HepG2 (cell line): ENCODE results near the gene CLEC4M. TPM values are rescaled to one million over a fixed set of nuclear protein-coding genes. Genes with fewer than 3 reads are reported as not detected.
"Not testable (repeated sequence)": the region's sequence is repeated elsewhere in the genome, so short reads cannot be mapped to it uniquely, and the experiment has no call there.

ENCODE experiments used
- ATAC-seq: fragments of 200-7000 bp; cut with Tn5 transposase; 3 replicates; pipeline ENCODE4 v1.9.1; 2020; ENCODE audit warnings: mild to moderate bottlenecking, moderate library complexity
- BruUV-seq: library from RNA; stranded (reverse); fragments of 400-500 nt; replicated peaks from 2 replicates; lab custom pipeline; 2021; lab: Mats Ljungman, UMichigan
- CTCF ChIA-PET: fragments of 300-600 bp; formaldehyde crosslinking; extraction: SDS; loops from one replicate; lab custom pipeline; 2021; ENCODE audit warnings: low total read pairs, inconsistent platforms, low intra/inter-chr PET ratio; lab: Yijun Ruan, JAX
- POLR2A ChIA-PET: fragments of 350-600 bp; sonication (Branson Sonifier 250); formaldehyde crosslinking; loops from one replicate; lab custom pipeline; 2020; ENCODE audit warnings: antibody characterized with exemption, inconsistent platforms; lab: Yijun Ruan, JAX
- DNase-seq: peaks from one replicate; pipeline ENCODE4 v3.0.0-alpha.2; 2015; ENCODE audit warnings: low spot score
- FAIRE-seq: peaks from 3 replicates; lab custom pipeline; 2011; peaks lifted over from hg19 to GRCh38; lab: Jason Lieb, UNC
- H2AFZ ChIP-seq: one replicate; pipeline ENCODE4 v1.6.1; 2011; ENCODE audit warnings: low read length, inconsistent platforms
- H3K27ac ChIP-seq: fragments of 300-600 bp; 3 replicates; pipeline ENCODE4 v1.8.0; 2011; ENCODE audit warnings: mixed run types, mild to moderate bottlenecking, mixed read lengths, low read length, inconsistent platforms; ENCODE audit not compliant: insufficient read depth; ENCODE audit errors: extremely low read length
- H3K27me3 ChIP-seq, 2 experiments: fragments of 200-600 bp in 1 of 2; 2 replicates in 1 of 2; 3 replicates in 1 of 2; pipeline versions ENCODE4 v1.6.0 to v1.8.0; 2011; ENCODE audit warnings: low read length in 2 of 2, mild to moderate bottlenecking in 2 of 2, moderate library complexity in 2 of 2, inconsistent platforms in 1 of 2; ENCODE audit not compliant: insufficient read depth in 2 of 2, control insufficient read depth in 1 of 2
- H3K36me3 ChIP-seq, 2 experiments: fragments of 200-600 bp in 1 of 2; replicated peaks in 1 of 2; 2 replicates in 1 of 2; 3 replicates in 1 of 2; pipeline versions ENCODE4 v1.5.1 to v1.8.0; 2011; ENCODE audit warnings: low read length in 2 of 2, inconsistent platforms in 1 of 2; ENCODE audit not compliant: insufficient read depth in 2 of 2, control insufficient read depth in 1 of 2
- H3K4me1 ChIP-seq: 2 replicates; pipeline ENCODE4 v1.5.1; 2012; ENCODE audit warnings: low read length, inconsistent platforms; ENCODE audit not compliant: insufficient read depth
- H3K4me2 ChIP-seq: 2 replicates; pipeline ENCODE4 v1.6.0; 2011; ENCODE audit warnings: low read depth, low read length, inconsistent platforms
- H3K4me3 ChIP-seq, 3 experiments: fragments of 200-600 bp in 1 of 3; sonication (generic), shearing (Covaris generic) in 1 of 3; replicated peaks in 1 of 3; 2 replicates each; pipeline ENCODE4 v1.5.1; 2011 to 2016; ENCODE audit warnings: low read length in 3 of 3, inconsistent platforms in 2 of 3, low read depth in 2 of 3, mild to moderate bottlenecking in 2 of 3, control low read depth in 1 of 3, mixed read lengths in 1 of 3; ENCODE audit not compliant: insufficient read depth in 1 of 3
- H3K79me2 ChIP-seq: one replicate; pipeline ENCODE4 v1.6.1; 2011; ENCODE audit warnings: low read length, inconsistent platforms; ENCODE audit not compliant: insufficient read depth
- H3K9ac ChIP-seq: 2 replicates; pipeline ENCODE4 v1.6.0; 2011; ENCODE audit warnings: mild to moderate bottlenecking, low read depth, low read length, inconsistent platforms; ENCODE audit not compliant: insufficient read depth
- H3K9me3 ChIP-seq: 2 replicates; pipeline ENCODE4 v1.5.1; 2012; ENCODE audit warnings: mild to moderate bottlenecking, low read length
- H4K20me1 ChIP-seq: 2 replicates; pipeline ENCODE4 v1.6.0; 2011; ENCODE audit warnings: inconsistent platforms, mild to moderate bottlenecking, low read length, moderate library complexity; ENCODE audit not compliant: insufficient read depth
- DRAP1 ChIP-seq: IDR thresholded peaks from 2 replicates; pipeline ENCODE4 v1.6.1; 2016; ENCODE audit warnings: missing genetic modification reagents, missing compliant biosample characterization
- RXRB ChIP-seq: IDR thresholded peaks from 2 replicates; pipeline ENCODE4 v1.6.1; 2016; ENCODE audit warnings: borderline replicate concordance, missing genetic modification reagents, missing compliant biosample characterization
- ZNF407 ChIP-seq: sonication (generic); formaldehyde crosslinking; IDR thresholded peaks from one replicate; pipeline ENCODE4 v1.5.1; 2020; ENCODE audit warnings: mild to moderate bottlenecking, missing genetic modification reagents; ENCODE audit errors: not compliant biosample characterization
- WGBS: methylation state at CpG from one replicate; pipeline ENCODE4 v1.1.6; 2017; ENCODE audit warnings: low lambda C conversion rate; 5-methylcytosine and 5-hydroxymethylcytosine counted together
- in situ Hi-C: cut with HindIII; loops from 2 replicates; pipeline ENCODE4 v1.10.0; 2017; ENCODE audit warnings: low pct_unique_long_range_greater_than_20kb; ENCODE audit not compliant: extremely low pct_ligation_motif_present
- intact Hi-C: fragments of 100-400 bp; cut with micrococcal nuclease; formaldehyde crosslinking; loops from one replicate; pipeline ENCODE4 v1.10.0; 2022; ENCODE audit not compliant: unreplicated experiment
- polyA plus RNA-seq, 8 experiments: library from polyadenylated mRNA; depleted of rRNA in 3 of 8; stranded (reverse) in 7 of 8; unstranded in 1 of 8; fragments of >200 nt; fragmentation: Illumina TruSeq in 4 of 8; extraction: Trizol in 4 of 8; gene quantifications; 2 replicates each; pipeline versions ENCODE4 v1.2.1 to v1.2.3, GENCODE V29; 2011 to 2016; ENCODE audit warnings: low read depth in 4 of 8, missing spikeins in 1 of 8, mixed read lengths in 1 of 8; ENCODE audit not compliant: insufficient read depth in 1 of 8
- total RNA-seq, 5 experiments: library from RNA; depleted of rRNA; stranded (reverse); fragments of >200 nt; fragmentation: Illumina TruSeq; extraction: Trizol; gene quantifications; 2 replicates each; pipeline ENCODE4 v1.2.3, GENCODE V29; 2016; ENCODE audit warnings: low read depth in 1 of 5

The CLEC4M gene
- total and polyA plus RNA-seq, 2 of the 13 experiments (the other 11 are each of a cell fraction or from before 2014, with no cell fraction given) = not detected

- no peak for TF ChIP-seq ZNF407 (CRISPR knock-in tag)
- no peak for TF ChIP-seq RXRB (CRISPR knock-in tag)
- TF ChIP-seq DRAP1 (CRISPR knock-in tag) = no peak
Observed at GRCh38 chr19:7815325-7815724, 52.3 kb downstream of the CLEC4M start (continued).

- H3K27me3 ChIP-seq, H3K4me2 ChIP-seq, H3K79me2 ChIP-seq, H3K27ac ChIP-seq, H3K9ac ChIP-seq, intact Hi-C loops, BruUV-seq, H3K9me3 ChIP-seq, CTCF ChIA-PET, POLR2A ChIA-PET, H4K20me1 ChIP-seq, ATAC-seq, FAIRE-seq, H3K4me1 ChIP-seq, in situ Hi-C loops, H2AFZ ChIP-seq, H3K4me3 ChIP-seq, DNase-seq, H3K36me3 ChIP-seq: not testable (repeated sequence)
- WGBS = 48% methylated on average over 3 of the region's 3 CpGs
Observed at GRCh38 chr19:7816040-7816439, 53.0 kb downstream of the CLEC4M start.
